GM19099 (cell line): Measurements from ENCODE around the gene FGFR2.

Experiments
- POLR2A ChIP-seq: IDR thresholded peaks from 3 replicates; pipeline ENCODE4 v1.6.1; 2011; ENCODE audit warnings: low read depth; ENCODE audit not compliant: insufficient read length; ENCODE audit errors: extremely low read depth

The FGFR2 gene

GRCh38 chr10:121615836-121616235 lies 17.6 kb upstream of the FGFR2 start:
- TF ChIP-seq POLR2A: no peak

GRCh38 chr10:121615435-121615793 lies 17.2 kb upstream of the FGFR2 start:
- TF ChIP-seq POLR2A: no peak

- TF ChIP-seq POLR2A: no peak
Measured at GRCh38 chr10:121614613-121615434, 16.6 kb upstream of the FGFR2 start.

GRCh38 chr10:121613456-121613855 lies 15.2 kb upstream of the FGFR2 start:
- TF ChIP-seq POLR2A: no peak

GRCh38 chr10:121611393-121612159 lies 13.3 kb upstream of the FGFR2 start:
- TF ChIP-seq POLR2A: no peak

- no peak for TF ChIP-seq POLR2A
Measured at GRCh38 chr10:121610798-121611323, 12.6 kb upstream of the FGFR2 start.

- TF ChIP-seq POLR2A: no peak
Measured at GRCh38 chr10:121609426-121610380, 11.5 kb upstream of the FGFR2 start.

GRCh38 chr10:121608469-121609190 lies 10.4 kb upstream of the FGFR2 start:
- no peak for TF ChIP-seq POLR2A

GRCh38 chr10:121607310-121608055 lies 9.2 kb upstream of the FGFR2 start:
- no peak for TF ChIP-seq POLR2A

GRCh38 chr10:121605708-121606107 lies 7.5 kb upstream of the FGFR2 start:
- TF ChIP-seq POLR2A: no peak

GRCh38 chr10:121601458-121601857 lies 3.2 kb upstream of the FGFR2 start:
- TF ChIP-seq POLR2A: no peak

- no peak for TF ChIP-seq POLR2A
Measured at GRCh38 chr10:121600611-121601010, 2.4 kb upstream of the FGFR2 start.

- TF ChIP-seq POLR2A: no peak
Measured at GRCh38 chr10:121599947-121600346, 1.7 kb upstream of the FGFR2 start.
